Astrocyte of the spinal cord (primary cell): ENCODE data around the gene LEMD2.
A peak's percentile ranks its signal among the peaks of the same experiment; 100 is the strongest.

Source experiments
- DNase-seq: peaks from one replicate; pipeline ENCODE4 v3.0.0; 2011; ENCODE audit warnings: low read depth, low spot score
- H3K4me3 ChIP-seq: 2 replicates; pipeline ENCODE4 v1.5.1; 2011; ENCODE audit warnings: low read depth, mild to moderate bottlenecking, low read length, moderate library complexity
- in situ Hi-C: cut with HindIII; loops from 2 replicates; pipeline ENCODE4 v1.10.0; 2017; ENCODE audit warnings: low sequenced_read_pairs
- TF ChIP-seq, protein P1 (sequence below): IDR thresholded peaks from 2 replicates; pipeline ENCODE4 v1.5.1; 2012; ENCODE audit warnings: low read depth, mild to moderate bottlenecking, low read length, inconsistent platforms

The LEMD2 gene

DNA sequence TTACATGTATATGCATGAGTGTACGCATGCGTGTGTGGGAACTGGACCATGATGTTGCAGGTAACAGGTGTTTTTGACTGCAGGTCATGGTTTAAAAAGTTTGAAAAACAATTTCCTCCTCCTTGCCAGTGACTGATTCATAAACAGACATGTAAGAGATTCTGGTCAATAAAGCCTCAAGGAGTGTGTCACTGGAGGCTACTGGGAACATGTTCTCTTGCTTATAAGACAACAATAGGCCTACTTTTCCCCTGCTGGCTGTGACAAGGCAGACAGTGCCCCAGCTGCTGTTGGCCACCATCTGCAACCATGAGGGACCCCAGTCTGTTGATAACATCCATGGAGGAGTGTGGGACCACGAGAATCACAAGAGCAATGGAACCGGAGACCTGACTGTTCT is 12.7 kb downstream of the LEMD2 start:
- TF ChIP-seq, protein P1, sequence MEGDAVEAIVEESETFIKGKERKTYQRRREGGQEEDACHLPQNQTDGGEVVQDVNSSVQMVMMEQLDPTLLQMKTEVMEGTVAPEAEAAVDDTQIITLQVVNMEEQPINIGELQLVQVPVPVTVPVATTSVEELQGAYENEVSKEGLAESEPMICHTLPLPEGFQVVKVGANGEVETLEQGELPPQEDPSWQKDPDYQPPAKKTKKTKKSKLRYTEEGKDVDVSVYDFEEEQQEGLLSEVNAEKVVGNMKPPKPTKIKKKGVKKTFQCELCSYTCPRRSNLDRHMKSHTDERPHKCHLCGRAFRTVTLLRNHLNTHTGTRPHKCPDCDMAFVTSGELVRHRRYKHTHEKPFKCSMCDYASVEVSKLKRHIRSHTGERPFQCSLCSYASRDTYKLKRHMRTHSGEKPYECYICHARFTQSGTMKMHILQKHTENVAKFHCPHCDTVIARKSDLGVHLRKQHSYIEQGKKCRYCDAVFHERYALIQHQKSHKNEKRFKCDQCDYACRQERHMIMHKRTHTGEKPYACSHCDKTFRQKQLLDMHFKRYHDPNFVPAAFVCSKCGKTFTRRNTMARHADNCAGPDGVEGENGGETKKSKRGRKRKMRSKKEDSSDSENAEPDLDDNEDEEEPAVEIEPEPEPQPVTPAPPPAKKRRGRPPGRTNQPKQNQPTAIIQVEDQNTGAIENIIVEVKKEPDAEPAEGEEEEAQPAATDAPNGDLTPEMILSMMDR, result no peak
- DNase-seq, result no peak
- H3K4me3 ChIP-seq, result no peak overlapping the region
- in situ Hi-C loops, result no loop called here

DNA sequence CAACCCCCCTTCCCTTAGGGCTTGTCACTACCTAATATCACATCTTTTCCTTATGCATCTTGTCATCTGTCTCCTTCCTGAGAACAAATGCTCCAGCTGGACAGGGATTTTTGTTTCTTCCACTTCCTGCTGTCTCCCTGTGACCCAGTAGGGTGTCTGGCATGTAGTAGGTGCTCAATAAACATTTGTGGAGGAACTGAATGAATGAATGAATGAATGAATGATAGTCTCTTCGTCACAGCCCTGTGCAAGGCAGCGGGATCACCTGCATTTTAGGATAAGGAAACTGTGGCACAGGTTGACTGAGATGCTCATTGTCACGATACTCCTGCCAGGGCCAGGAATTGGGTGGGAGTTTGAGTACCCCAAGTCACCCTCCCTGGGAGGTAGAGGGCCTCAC is 14.2 kb downstream of the LEMD2 start:
- in situ Hi-C loops, result no loop called here
- no peak overlapping the region for H3K4me3 ChIP-seq
- no peak for DNase-seq
- TF ChIP-seq, protein P1, result no peak

DNA sequence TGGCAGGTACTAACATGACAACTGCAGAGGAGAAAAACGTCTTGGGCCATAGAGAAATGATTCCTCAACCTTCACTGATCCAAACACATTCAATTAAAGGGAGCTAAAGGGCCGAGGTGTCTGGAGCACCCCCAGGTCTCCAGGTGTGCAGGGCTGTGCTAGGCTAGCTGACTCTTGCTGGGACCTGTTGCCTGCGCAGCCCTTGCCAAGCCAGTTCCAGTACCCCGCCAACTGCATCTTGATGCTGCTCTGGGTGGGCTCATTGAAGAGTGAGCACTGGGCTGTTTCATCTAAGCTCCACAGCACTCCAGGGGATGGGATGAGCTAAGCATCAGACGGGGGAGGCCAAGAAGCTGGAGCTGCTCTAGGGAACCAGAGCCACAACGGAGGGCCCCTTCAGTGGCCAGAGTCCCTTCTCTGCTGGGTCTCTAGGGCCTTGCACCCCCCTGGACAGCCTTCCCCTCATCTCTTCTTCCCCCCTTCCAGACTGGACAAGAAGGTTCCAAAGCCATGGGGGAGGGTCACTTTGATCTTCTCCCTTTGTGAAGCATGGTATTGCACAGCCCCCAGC is 15.9 kb downstream of the LEMD2 start:
- TF ChIP-seq, protein P1, result no peak
- no peak for DNase-seq
- in situ Hi-C loops, result no loop called here
- H3K4me3 ChIP-seq, result no peak overlapping the region

DNA sequence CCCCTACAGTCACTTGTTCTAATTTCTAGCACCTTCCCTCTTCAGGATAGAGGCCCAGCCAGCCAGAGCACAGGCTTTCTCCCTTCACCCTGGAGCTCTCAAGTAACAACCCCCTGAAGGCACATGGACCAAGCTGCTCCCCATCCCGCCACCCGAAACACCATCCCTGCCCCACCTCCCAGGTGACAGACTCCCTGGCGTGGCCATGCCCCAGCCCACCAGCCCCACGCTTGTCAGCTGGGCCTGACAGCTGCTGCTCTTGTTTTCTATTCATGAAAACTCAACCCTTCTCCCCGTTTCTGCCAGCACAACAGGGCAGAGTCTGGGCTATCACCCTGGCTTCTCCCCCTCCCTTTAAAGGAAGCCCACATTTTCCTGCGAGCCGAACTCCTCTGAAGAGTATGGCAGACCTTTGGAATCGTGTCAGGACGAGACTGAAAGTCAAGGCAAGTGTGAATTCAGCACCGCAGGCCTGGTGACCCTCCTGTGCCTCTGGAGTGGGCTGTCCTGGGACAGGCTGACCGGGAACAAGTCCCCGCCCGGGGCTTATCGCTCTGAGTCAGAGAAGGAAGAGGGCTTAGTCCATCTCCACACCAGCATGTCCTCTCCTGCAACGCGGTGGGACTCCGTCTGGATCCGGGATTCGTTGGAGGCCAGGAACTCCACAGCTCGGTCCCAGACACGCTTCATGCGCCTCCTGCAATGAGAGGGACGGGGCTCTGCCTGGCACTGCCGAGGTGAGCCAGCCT is 16.7 kb downstream of the LEMD2 start:
- TF ChIP-seq, protein P1, result no peak
- in situ Hi-C loops, result no loop called here
- no peak for DNase-seq
- H3K4me3 ChIP-seq, result no peak overlapping the region

DNA sequence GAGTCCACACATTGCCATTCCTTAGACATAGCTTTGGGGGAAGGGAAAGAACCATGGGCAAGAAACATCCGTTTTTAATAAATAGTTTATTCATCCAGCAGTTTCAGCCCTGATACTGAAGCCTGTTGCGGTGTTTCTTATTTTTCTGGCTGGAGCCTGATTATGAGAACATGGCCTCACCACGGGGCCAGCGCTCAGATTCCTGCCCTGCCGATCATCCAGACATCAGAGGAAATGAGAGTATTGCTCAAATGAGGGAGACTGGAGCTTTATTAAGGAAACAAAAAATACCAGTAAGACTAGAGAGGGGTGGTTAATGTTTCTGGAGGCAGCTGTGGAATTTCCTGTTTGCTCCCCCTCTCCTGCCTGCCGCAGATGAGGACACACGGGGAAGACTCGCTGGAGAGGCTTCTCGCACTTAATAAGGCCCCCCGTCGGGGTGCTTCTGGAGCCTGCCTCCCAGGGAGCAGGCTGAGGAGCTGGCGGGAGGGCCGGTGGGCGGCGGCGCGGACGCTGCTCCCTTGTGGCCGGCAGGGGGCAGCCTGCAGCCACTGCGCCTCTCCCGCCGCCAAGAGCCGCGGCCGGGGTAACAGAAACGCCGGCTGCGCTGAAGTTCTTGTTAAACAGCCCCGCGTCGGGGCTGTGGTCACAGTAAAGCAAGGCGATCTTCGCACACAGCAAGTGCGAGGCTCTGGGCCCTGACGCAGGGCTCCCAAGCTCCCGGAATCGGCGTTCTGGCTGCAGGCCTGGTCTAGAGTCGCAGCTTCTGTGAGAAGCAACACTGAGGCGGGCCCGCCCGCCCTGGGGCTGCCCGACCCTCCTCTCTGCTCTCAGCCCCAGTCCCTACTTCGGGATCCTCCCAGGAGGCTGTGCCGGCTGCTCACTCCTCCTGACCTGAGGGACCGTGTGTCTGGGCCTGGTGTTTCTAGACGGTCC is 17.5 kb downstream of the LEMD2 start:
- TF ChIP-seq, protein P1, result peak; percentile 79
- in situ Hi-C loops, result no loop called here
- H3K4me3 ChIP-seq, result no peak overlapping the region
- DNase-seq, result peak; percentile 98

DNA sequence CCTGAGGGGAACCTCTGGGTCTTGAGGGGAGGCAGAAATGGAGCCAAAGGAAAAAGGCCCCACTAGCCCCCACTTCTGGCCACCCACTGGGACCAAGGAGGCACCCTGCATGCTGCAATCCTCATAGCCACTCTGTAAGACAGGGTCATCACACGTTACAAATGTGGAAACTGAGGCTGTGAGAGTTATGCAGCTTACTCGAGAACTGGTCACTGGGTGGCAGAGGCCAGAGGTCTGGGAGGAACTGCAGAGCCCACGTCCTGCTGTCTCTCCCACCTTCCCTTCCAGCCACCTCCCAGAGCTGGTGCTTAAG is 18.1 kb downstream of the LEMD2 start:
- in situ Hi-C loops, result no loop called here
- TF ChIP-seq, protein P1, result no peak
- no peak overlapping the region for H3K4me3 ChIP-seq
- no peak for DNase-seq
